K562 (cell line): ENCODE results near the gene SLC35E3. TPM values are rescaled to one million over a fixed set of nuclear protein-coding genes. Genes with fewer than 3 reads are reported as not detected.

Experiments
- ATAC-seq: fragments of 200-7000 bp; cut with Tn5 transposase; 3 replicates; pipeline ENCODE4 v1.9.1; 2020; ENCODE audit warnings: moderate library complexity
- BruUV-seq: library from RNA; stranded (reverse); fragments of 400-500 nt; replicated peaks from 2 replicates; lab custom pipeline; 2021; lab: Mats Ljungman, UMichigan
- CTCF ChIA-PET: fragments of 300-600 bp; formaldehyde crosslinking; extraction: SDS; loops from one replicate; lab custom pipeline; 2021; ENCODE audit warnings: low intra/inter-chr PET ratio; lab: Yijun Ruan, JAX
- POLR2A ChIA-PET: fragments of 300-600, 350-650 bp; sonication (Branson Sonifier 250); formaldehyde crosslinking; extraction: SDS; loops from one replicate; lab custom pipeline; 2021; ENCODE audit warnings: antibody characterized with exemption, inconsistent platforms; lab: Yijun Ruan, JAX
- DNase-seq, 4 experiments: peaks; one replicate each; pipeline versions ENCODE4 v3.0.0 to v3.0.0-alpha.2; 2011 to 2018; ENCODE audit warnings: low spot score in 3 of 4, mixed read lengths in 3 of 4; ENCODE audit errors: extremely low read depth in 1 of 4
- FAIRE-seq: peaks from 2 replicates; lab custom pipeline; 2011; peaks lifted over from hg19 to GRCh38; lab: Jason Lieb, UNC
- H2AFZ ChIP-seq: 2 replicates; pipeline ENCODE4 v1.6.0; 2011; ENCODE audit warnings: low read depth, low read length, control low read depth, inconsistent platforms
- H3K27ac ChIP-seq: fragments of 200-600 bp; 3 replicates; pipeline ENCODE4 v1.8.0; 2011; ENCODE audit warnings: low read depth, mild to moderate bottlenecking, control low read depth, inconsistent platforms, low read length, moderate library complexity, mixed read lengths; ENCODE audit errors: extremely low read depth
- H3K27me3 ChIP-seq, 2 experiments: fragments of 300-600 bp in 1 of 2; 2 replicates in 1 of 2; 3 replicates in 1 of 2; pipeline versions ENCODE4 v1.6.0 to v1.8.0; 2011; ENCODE audit warnings: inconsistent platforms in 2 of 2, low read length in 2 of 2, mild to moderate bottlenecking in 1 of 2, mixed read lengths in 1 of 2, moderate library complexity in 1 of 2; ENCODE audit not compliant: control insufficient read depth in 2 of 2, insufficient read depth in 2 of 2
- H3K36me3 ChIP-seq: fragments of 300-600 bp; 3 replicates; pipeline ENCODE4 v1.8.0; 2011; ENCODE audit warnings: mild to moderate bottlenecking, low read length, inconsistent platforms; ENCODE audit not compliant: control insufficient read depth, insufficient read depth
- H3K4me1 ChIP-seq, 2 experiments: fragments of 200-600 bp in 1 of 2; replicated peaks in 1 of 2; 2 replicates in 1 of 2; 3 replicates in 1 of 2; pipeline versions ENCODE4 v1.5.1 to v1.8.0; 2011; ENCODE audit warnings: inconsistent platforms in 2 of 2, low read length in 2 of 2, mild to moderate bottlenecking in 1 of 2, mixed read lengths in 1 of 2, moderate library complexity in 1 of 2; ENCODE audit not compliant: control insufficient read depth in 2 of 2, insufficient read depth in 2 of 2
- H3K4me2 ChIP-seq: 2 replicates; pipeline ENCODE4 v1.6.1; 2011; ENCODE audit warnings: low read length, control low read depth, inconsistent platforms, mixed read lengths; ENCODE audit not compliant: insufficient read depth
- H3K4me3 ChIP-seq: fragments of 200-600 bp; sonication (generic), shearing (Covaris generic); 2 replicates; pipeline ENCODE4 v1.5.1; 2016; ENCODE audit warnings: control low read depth, inconsistent platforms
- H3K79me2 ChIP-seq: fragments of 200-600 bp; 3 replicates; pipeline ENCODE4 v1.8.0; 2011; ENCODE audit warnings: low read length, inconsistent platforms; ENCODE audit not compliant: control insufficient read depth, insufficient read depth
- H3K9ac ChIP-seq, 2 experiments: 2 replicates each; pipeline versions ENCODE4 v1.6.0 to v1.6.1; 2011; ENCODE audit warnings: low read depth in 2 of 2, low read length in 2 of 2, control low read depth in 1 of 2, inconsistent platforms in 1 of 2, mild to moderate bottlenecking in 1 of 2, mixed read lengths in 1 of 2; ENCODE audit not compliant: insufficient read depth in 1 of 2
- H3K9me1 ChIP-seq: one replicate; pipeline ENCODE4 v1.6.0; 2011; ENCODE audit warnings: inconsistent platforms, mild to moderate bottlenecking, low read length, moderate library complexity; ENCODE audit not compliant: control insufficient read depth, insufficient read depth
- H3K9me3 ChIP-seq: replicated peaks from 2 replicates; pipeline ENCODE4 v1.5.1; 2011; ENCODE audit warnings: low read depth, low read length, inconsistent platforms; ENCODE audit not compliant: control insufficient read depth, insufficient read depth
- H4K20me1 ChIP-seq: replicated peaks from 2 replicates; pipeline ENCODE4 v1.6.1; 2011; ENCODE audit warnings: low read length, inconsistent platforms, mixed read lengths; ENCODE audit not compliant: control insufficient read depth, insufficient read depth
- DMBX1 ChIP-seq: fragments of 250-450 bp; sonication (Bioruptor Pico); IDR thresholded peaks from 2 replicates; pipeline ENCODE4 v1.8.0; 2022; ENCODE audit warnings: inconsistent platforms, mild to moderate bottlenecking, moderate library complexity, borderline replicate concordance
- JUND ChIP-seq, 2 experiments: IDR thresholded peaks; 2 replicates in 1 of 2; 3 replicates in 1 of 2; pipeline ENCODE4 v1.6.1; 2011; ENCODE audit warnings: borderline replicate concordance in 2 of 2, low read depth in 2 of 2, low read length in 2 of 2, improper control_type of control experiment in 1 of 2, missing biosample characterization in 1 of 2, missing genetic modification characterization in 1 of 2, missing genetic modification reagents in 1 of 2
- KDM5B ChIP-seq: fragments of 200-600 bp; sonication (generic); IDR thresholded peaks from 2 replicates; pipeline ENCODE4 v1.6.1; 2012; ENCODE audit warnings: low read depth, mild to moderate bottlenecking, moderate library complexity, low read length, control low read depth, inconsistent platforms; ENCODE audit not compliant: insufficient replicate concordance
- PRPF4 ChIP-seq: fragments of 200-400 bp; formaldehyde crosslinking; IDR thresholded peaks from one replicate; pipeline ENCODE4 v1.6.1; 2017; ENCODE audit warnings: low read length, low read depth, mild to moderate bottlenecking; ENCODE audit not compliant: insufficient read depth, poor library complexity, severe bottlenecking
- RB1 ChIP-seq: fragments of 450-650 bp; IDR thresholded peaks from 2 replicates; pipeline ENCODE4 v1.6.1; 2017; ENCODE audit warnings: low read depth, mild to moderate bottlenecking
- RCOR1 ChIP-seq, 2 experiments: IDR thresholded peaks; 2 replicates each; pipeline ENCODE4 v1.6.1; 2012; ENCODE audit warnings: low read depth in 2 of 2, low read length in 2 of 2, borderline replicate concordance in 1 of 2, improper control_type of control experiment in 1 of 2
- RHOXF2B ChIP-seq: fragments of 250-450 bp; sonication (Bioruptor Pico); conservative IDR thresholded peaks from 2 replicates; pipeline ENCODE4 v1.5.1; 2021
- STAG1 ChIP-seq: sonication (generic); formaldehyde crosslinking; IDR thresholded peaks from 2 replicates; pipeline ENCODE4 v1.5.0; 2020; ENCODE audit warnings: missing genetic modification reagents, borderline replicate concordance
- ZNF277 ChIP-seq: fragments of 250-450 bp; sonication (Bioruptor Pico); IDR thresholded peaks from 2 replicates; pipeline ENCODE4 v1.8.0; 2022; ENCODE audit warnings: inconsistent platforms, mild to moderate bottlenecking, moderate library complexity, borderline replicate concordance
- ZNF699 ChIP-seq: fragments of 250-450 bp; sonication (Bioruptor Pico); IDR thresholded peaks from 2 replicates; pipeline ENCODE4 v1.8.0; 2021; ENCODE audit warnings: mild to moderate bottlenecking, moderate library complexity; ENCODE audit not compliant: insufficient replicate concordance
- WGBS: fragments of 100-300 bp; shearing (Covaris generic); methylation state at CpG from one replicate; pipeline ENCODE4 v1.1.6; 2016; ENCODE audit warnings: low coverage, mixed read lengths; ENCODE audit not compliant: insufficient coverage; ENCODE audit errors: missing lambda C conversion rate; 5-methylcytosine and 5-hydroxymethylcytosine counted together
- in situ Hi-C: fragments of 300-500 bp; cut with MboI; formaldehyde crosslinking; loops from 4 replicates; pipeline ENCODE4 v1.15.0; 2018; ENCODE audit warnings: inconsistent platforms, mixed read lengths
- intact Hi-C: fragments of 100-400 bp; cut with micrococcal nuclease; formaldehyde crosslinking; loops from 2 replicates; pipeline ENCODE4 v1.14.2; 2022
- polyA plus RNA-seq, 8 experiments: library from polyadenylated mRNA; depleted of rRNA in 4 of 8; stranded (reverse) in 5 of 8; unstranded in 3 of 8; fragments of >200 nt; fragmentation: Nextera tagmentation in 2 of 8; fragmentation: Illumina TruSeq in 1 of 8; extraction: Ambion mirVana in 2 of 8; extraction: Trizol in 1 of 8; gene quantifications; 2 replicates each; pipeline versions ENCODE4 v1.2.1 to v1.2.3, GENCODE V29; 2011 to 2014; ENCODE audit warnings: inconsistent platforms in 1 of 8, missing spikeins in 1 of 8
- total RNA-seq, 7 experiments: library from RNA; depleted of rRNA in 6 of 7; stranded (reverse); fragments of >200 nt in 6 of 7; fragmentation: Illumina TruSeq in 2 of 7; extraction: Trizol in 2 of 7; gene quantifications; 2 replicates each; pipeline versions ENCODE4 v1.2.1 to v1.2.3, GENCODE V29; 2011 to 2021; ENCODE audit warnings: low replicate concordance in 1 of 7

Gene SLC35E3
- total and polyA plus RNA-seq, 9 of the 15 experiments (the other 6 are each of a cell fraction or from before 2014, with no cell fraction given): 1.2 to 5.9 (median 3.8) TPM

GRCh38 chr12:68794653-68795251 lies 48.8 kb downstream of the SLC35E3 start:
- DNase-seq (no peak), FAIRE-seq (no peak), ATAC-seq (no peak)
- Histone ChIP-seq H3K4me1 (peaks cover 0 to 4% of the 10 kb centered on the region in 2 experiments; a peak in 1 of 5 replicates), H3K9me1 (no peaks in the 10 kb centered on the region), H4K20me1 (no peaks in the 10 kb centered on the region), H3K79me2 (no peaks in the 10 kb centered on the region), H3K4me3 (no peak overlapping the region), H3K4me2 (no peak overlapping the region)
- CTCF ChIA-PET: no interaction called here
- in situ Hi-C loops (no loop called here), intact Hi-C loops (no loop called here)
- BruUV-seq: no TSS peak
- POLR2A ChIA-PET: interaction anchor here (2.8 kb wide), 1 partner anchor 13 kb away, joined by 19 read pairs; the partner anchor contains the start of gene MDM2
- WGBS: 82% methylated on average over 3 of the region's 3 CpGs
- TF ChIP-seq KDM5B: no peak
- TF ChIP-seq DMBX1 (CRISPR knock-in tag): no peak
- TF ChIP-seq JUND (IDR thresholded peaks at IDR 0.05; ENCODE audit: borderline replicate concordance, low read depth, low read length): no peak
- no peak for TF ChIP-seq JUND (tag; IDR thresholded peaks at IDR 0.05; ENCODE audit: borderline replicate concordance, low read depth, low read length)
- no peak for TF ChIP-seq PRPF4
- TF ChIP-seq ZNF699 (CRISPR knock-in tag): no peak
- no peak for TF ChIP-seq ZNF277 (CRISPR knock-in tag)
- no peak for TF ChIP-seq STAG1 (CRISPR knock-in tag)
- TF ChIP-seq RCOR1 (IDR thresholded peaks at IDR 0.05; ENCODE audit: borderline replicate concordance in 1 of 2, low read depth in 2 of 2, low read length in 2 of 2): no peak
- TF ChIP-seq RB1: no peak
- TF ChIP-seq RHOXF2B (CRISPR knock-in tag): no peak
- TF ChIP-seq, all 486 proteins: peak for 0
- Histone ChIP-seq H3K27ac (no peak overlapping the region), H3K36me3 (no peaks in the 10 kb centered on the region), H3K9me3 (no peaks in the 10 kb centered on the region), H2AFZ (0 out of 2 replicates have a peak overlapping the region, but pooled peaks have one; percentile 23), H3K9ac (no peak overlapping the region), H3K27me3 (no peaks in the 10 kb centered on the region)
